SU-DHL-6 (cell line): ENCODE results near the gene SLC44A4.
A peak's percentile ranks its signal among the peaks of the same experiment; 100 is the strongest.

ENCODE experiments used
- H2AFZ ChIP-seq: fragments of 200-600 bp; sonication (generic); 2 replicates; pipeline ENCODE4 v1.6.1; 2014; ENCODE audit warnings: low read depth, mild to moderate bottlenecking, moderate library complexity, mixed read lengths, antibody characterized with exemption, low read length; ENCODE audit not compliant: severe bottlenecking
- H3F3A ChIP-seq: fragments of 200-600 bp; shearing (Covaris generic); 2 replicates; pipeline ENCODE4 v1.6.0; 2016; ENCODE audit warnings: antibody characterized with exemption, mild to moderate bottlenecking; ENCODE audit not compliant: insufficient read depth
- H3K27ac ChIP-seq: fragments of 200-600 bp; sonication (generic); 2 replicates; pipeline ENCODE4 v1.5.1; 2016; ENCODE audit warnings: low read depth, mild to moderate bottlenecking, low read length, moderate library complexity, mixed read lengths
- H3K27me3 ChIP-seq: fragments of 200-600 bp; sonication (generic), shearing (Covaris generic); 2 replicates; pipeline ENCODE4 v1.6.0; 2014; ENCODE audit warnings: mild to moderate bottlenecking, low read length
- H3K36me3 ChIP-seq: fragments of 200-600 bp; sonication (generic); 2 replicates; pipeline ENCODE4 v1.6.1; 2014; ENCODE audit warnings: mild to moderate bottlenecking, low read length, mixed read lengths
- H3K4me2 ChIP-seq: fragments of 300-600, 200-600 bp; shearing (Covaris generic), sonication (generic); 2 replicates; pipeline ENCODE4 v1.6.0; 2014; ENCODE audit warnings: low read length, low read depth, mild to moderate bottlenecking; ENCODE audit not compliant: poor library complexity, severe bottlenecking
- H3K4me3 ChIP-seq: fragments of 200-600 bp; sonication (generic); 2 replicates; pipeline ENCODE4 v1.5.1; 2014; ENCODE audit warnings: antibody characterized with exemption, low read length, mild to moderate bottlenecking, mixed read lengths; ENCODE audit not compliant: insufficient read depth, poor library complexity, severe bottlenecking
- H3K79me2 ChIP-seq: fragments of 200-600 bp; sonication (generic); 2 replicates; pipeline ENCODE4 v1.6.1; 2014; ENCODE audit warnings: mild to moderate bottlenecking, low read length, moderate library complexity; ENCODE audit not compliant: insufficient read depth
- H3K9ac ChIP-seq: fragments of 200-600 bp; sonication (generic); 2 replicates; pipeline ENCODE4 v1.7.0; 2014; ENCODE audit warnings: mild to moderate bottlenecking, low read length
- H3K9me2 ChIP-seq: fragments of 200-600 bp; sonication (generic); replicated peaks from 2 replicates; pipeline ENCODE4 v1.6.1; 2014; ENCODE audit warnings: low read length; ENCODE audit not compliant: insufficient read depth
- H3K9me3 ChIP-seq: fragments of 200-600 bp; sonication (generic); 2 replicates; pipeline ENCODE4 v1.6.1; 2014; ENCODE audit warnings: low read length, mixed read lengths; ENCODE audit not compliant: insufficient read depth
- H4K20me1 ChIP-seq: fragments of 200-600 bp; sonication (generic); 2 replicates; pipeline ENCODE4 v1.6.1; 2014; ENCODE audit warnings: low read depth, mild to moderate bottlenecking, antibody characterized with exemption, low read length, moderate library complexity, mixed read lengths
- EZH2phosphoT487 ChIP-seq: fragments of 200-600 bp; sonication (generic), shearing (Covaris generic); conservative IDR thresholded peaks from 2 replicates; pipeline ENCODE4 v1.6.1; 2018; ENCODE audit warnings: mild to moderate bottlenecking, antibody characterized with exemption, low read length, moderate library complexity, mixed read lengths
- TF ChIP-seq, protein P1 (sequence below): fragments of 200-600 bp; sonication (generic); IDR thresholded peaks from one replicate; pipeline ENCODE4 v1.5.1; 2017; ENCODE audit warnings: antibody characterized with exemption, mild to moderate bottlenecking, low read length, moderate library complexity; ENCODE audit not compliant: insufficient read depth, poor library complexity, severe bottlenecking

The SLC44A4 gene

DNA sequence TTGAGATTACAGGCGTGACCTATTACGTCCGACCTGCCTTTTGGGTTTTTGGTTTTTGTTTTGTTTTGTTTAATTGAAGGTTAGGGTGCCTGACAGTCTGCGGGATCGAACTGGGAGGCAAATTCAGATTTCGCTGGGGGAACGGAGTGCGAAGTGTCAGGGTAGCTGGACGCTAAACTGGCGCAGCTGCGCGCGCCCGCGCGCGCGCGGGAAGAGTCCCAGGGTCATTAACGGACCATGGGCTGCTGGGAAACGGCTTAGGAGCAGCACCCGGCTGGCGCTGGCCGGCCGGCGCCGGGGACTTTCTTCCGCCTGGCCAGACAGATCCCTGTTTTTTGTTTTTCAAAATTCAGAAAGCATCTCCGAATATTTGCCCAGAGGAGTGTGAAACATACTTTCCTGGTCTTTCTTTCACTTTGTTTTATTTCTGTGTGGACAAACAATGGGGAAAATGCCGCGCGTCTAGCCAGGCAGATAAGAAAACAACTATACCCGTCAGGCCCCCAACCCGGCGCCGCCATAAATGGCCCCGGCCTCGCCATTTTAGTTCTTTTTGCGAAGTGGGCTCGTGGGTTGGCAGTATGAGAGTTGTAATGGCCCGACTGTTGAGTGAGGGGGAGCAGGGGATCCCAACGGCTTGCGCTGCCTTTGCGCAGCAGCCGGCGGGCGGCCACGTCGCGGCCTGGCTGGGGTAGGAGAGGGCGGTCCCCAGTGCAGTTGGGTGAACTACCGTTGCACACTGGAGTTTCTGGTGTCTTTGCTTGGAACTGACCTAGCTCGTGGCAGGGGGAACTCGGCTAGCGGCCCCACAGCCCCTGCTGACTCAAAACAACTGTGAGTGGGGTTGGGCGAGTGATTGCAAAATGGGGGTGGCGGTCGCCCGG, 44.2 kb downstream of the SLC44A4 start:
- no peaks in the 10 kb centered on the region for H3K9me2 ChIP-seq
- peak overlapping the region; percentile 96 for H3K9ac ChIP-seq
- peak overlapping the region; percentile 79 for H2AFZ ChIP-seq
- peak overlapping the region; percentile 90 for H3K27ac ChIP-seq
- H3F3A ChIP-seq, result peaks cover 93% of the 10 kb centered on the region
- TF ChIP-seq, protein P1, sequence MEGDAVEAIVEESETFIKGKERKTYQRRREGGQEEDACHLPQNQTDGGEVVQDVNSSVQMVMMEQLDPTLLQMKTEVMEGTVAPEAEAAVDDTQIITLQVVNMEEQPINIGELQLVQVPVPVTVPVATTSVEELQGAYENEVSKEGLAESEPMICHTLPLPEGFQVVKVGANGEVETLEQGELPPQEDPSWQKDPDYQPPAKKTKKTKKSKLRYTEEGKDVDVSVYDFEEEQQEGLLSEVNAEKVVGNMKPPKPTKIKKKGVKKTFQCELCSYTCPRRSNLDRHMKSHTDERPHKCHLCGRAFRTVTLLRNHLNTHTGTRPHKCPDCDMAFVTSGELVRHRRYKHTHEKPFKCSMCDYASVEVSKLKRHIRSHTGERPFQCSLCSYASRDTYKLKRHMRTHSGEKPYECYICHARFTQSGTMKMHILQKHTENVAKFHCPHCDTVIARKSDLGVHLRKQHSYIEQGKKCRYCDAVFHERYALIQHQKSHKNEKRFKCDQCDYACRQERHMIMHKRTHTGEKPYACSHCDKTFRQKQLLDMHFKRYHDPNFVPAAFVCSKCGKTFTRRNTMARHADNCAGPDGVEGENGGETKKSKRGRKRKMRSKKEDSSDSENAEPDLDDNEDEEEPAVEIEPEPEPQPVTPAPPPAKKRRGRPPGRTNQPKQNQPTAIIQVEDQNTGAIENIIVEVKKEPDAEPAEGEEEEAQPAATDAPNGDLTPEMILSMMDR, result no peak
- TF ChIP-seq EZH2phosphoT487, result no peak
- H4K20me1 ChIP-seq, result peaks cover 25% of the 10 kb centered on the region
- H3K36me3 ChIP-seq, result peaks cover 41% of the 10 kb centered on the region
- peaks cover 63% of the 10 kb centered on the region for H3K79me2 ChIP-seq
- H3K4me2 ChIP-seq, result peak overlapping the region; percentile 97
- H3K27me3 ChIP-seq, result no peaks in the 10 kb centered on the region
- H3K4me3 ChIP-seq, result peak overlapping the region; percentile 92
- no peaks in the 10 kb centered on the region for H3K9me3 ChIP-seq

DNA sequence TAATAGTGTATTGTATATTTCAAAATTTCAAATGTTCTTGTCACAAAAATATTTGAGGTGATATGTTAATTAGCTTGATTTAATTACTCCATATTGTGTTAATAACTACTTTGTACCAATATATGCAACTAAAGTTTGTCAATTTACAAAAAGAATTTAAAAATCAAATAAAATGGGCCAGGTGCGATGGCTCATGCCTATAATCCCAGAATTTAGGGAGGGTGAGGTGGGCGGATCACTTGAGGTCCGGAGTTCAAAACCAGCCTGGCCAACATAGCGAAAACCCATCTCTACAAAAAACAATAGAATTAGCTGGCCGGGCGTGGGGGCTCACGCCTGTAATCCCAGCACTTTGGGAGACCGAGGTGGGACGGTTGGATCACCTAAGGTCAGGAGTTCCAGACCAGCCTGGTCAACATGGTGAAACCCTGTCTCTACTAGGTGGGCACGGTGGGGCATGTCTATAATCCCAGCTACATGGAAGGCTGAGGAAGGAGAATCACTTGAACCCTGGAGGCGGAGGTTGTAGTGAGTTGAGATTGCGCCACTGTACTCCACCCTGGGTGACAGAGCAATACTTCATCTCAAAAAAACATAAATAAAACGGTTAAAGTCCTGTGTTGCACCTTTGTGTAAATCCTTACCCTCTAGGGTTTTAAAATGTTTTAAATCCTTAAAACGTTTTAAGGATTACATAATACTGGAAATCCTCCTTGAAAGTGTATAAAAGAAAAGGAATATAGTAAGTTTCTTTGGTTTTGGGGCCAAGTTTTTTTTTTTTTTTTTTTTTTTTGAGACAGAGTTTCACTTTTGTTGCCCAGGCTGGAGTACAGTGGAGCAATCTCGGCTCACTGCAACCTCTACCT, 47.2 kb downstream of the SLC44A4 start:
- H3K27me3 ChIP-seq, result no peaks in the 10 kb centered on the region
- H3K79me2 ChIP-seq, result peaks cover 43% of the 10 kb centered on the region
- H3K27ac ChIP-seq, result peak overlapping the region; percentile 90
- H3K36me3 ChIP-seq, result peaks cover 14% of the 10 kb centered on the region
- H3K4me2 ChIP-seq, result peak overlapping the region; percentile 88
- no peaks in the 10 kb centered on the region for H3K9me3 ChIP-seq
- no peaks in the 10 kb centered on the region for H3K9me2 ChIP-seq
- peak overlapping the region; percentile 56 for H3K4me3 ChIP-seq
- peaks cover 4% of the 10 kb centered on the region for H4K20me1 ChIP-seq
- peaks cover 62% of the 10 kb centered on the region for H3F3A ChIP-seq
- peak overlapping the region; percentile 53 for H3K9ac ChIP-seq
- no peak overlapping the region for H2AFZ ChIP-seq
- TF ChIP-seq, protein P1, result no peak
- no peak for TF ChIP-seq EZH2phosphoT487

DNA sequence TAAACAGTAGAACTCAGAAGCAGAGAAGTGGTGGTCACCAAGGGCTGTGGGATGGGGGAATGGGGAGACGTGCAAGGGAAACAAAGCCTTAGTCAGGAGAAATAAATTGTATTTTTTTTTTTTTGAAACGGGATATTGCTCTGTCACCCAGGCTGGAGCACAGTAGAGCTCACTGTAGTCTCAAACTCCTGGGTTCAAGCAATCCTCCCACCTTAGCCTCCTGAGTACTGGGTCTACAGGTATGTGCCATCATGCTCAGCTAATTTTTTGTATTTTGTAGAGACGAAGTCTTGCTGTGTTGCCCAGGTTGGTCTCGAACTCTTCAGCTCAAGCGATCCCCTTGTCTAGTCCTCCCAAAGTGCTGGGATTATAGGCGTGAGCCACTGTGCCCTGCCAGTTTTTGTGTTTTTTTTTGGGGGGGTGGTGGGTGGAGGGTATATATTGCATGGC, 47.9 kb downstream of the SLC44A4 start:
- H3K9ac ChIP-seq, result peak overlapping the region; percentile 53
- peaks cover 37% of the 10 kb centered on the region for H3K79me2 ChIP-seq
- peaks cover 8% of the 10 kb centered on the region for H3K36me3 ChIP-seq
- peaks cover 56% of the 10 kb centered on the region for H3F3A ChIP-seq
- no peaks in the 10 kb centered on the region for H3K9me3 ChIP-seq
- H2AFZ ChIP-seq, result peak overlapping the region; percentile 16
- no peaks in the 10 kb centered on the region for H3K27me3 ChIP-seq
- no peaks in the 10 kb centered on the region; the same call in 1 of the 2 replicates for H4K20me1 ChIP-seq
- no peak for TF ChIP-seq EZH2phosphoT487
- TF ChIP-seq, protein P1, result no peak
- peak overlapping the region; percentile 56 for H3K4me3 ChIP-seq
- no peaks in the 10 kb centered on the region for H3K9me2 ChIP-seq
- H3K27ac ChIP-seq, result peak overlapping the region; percentile 90
- H3K4me2 ChIP-seq, result peak overlapping the region; percentile 88
